Measurements from ENCODE around the gene PITX1.

The PITX1 gene

DNA sequence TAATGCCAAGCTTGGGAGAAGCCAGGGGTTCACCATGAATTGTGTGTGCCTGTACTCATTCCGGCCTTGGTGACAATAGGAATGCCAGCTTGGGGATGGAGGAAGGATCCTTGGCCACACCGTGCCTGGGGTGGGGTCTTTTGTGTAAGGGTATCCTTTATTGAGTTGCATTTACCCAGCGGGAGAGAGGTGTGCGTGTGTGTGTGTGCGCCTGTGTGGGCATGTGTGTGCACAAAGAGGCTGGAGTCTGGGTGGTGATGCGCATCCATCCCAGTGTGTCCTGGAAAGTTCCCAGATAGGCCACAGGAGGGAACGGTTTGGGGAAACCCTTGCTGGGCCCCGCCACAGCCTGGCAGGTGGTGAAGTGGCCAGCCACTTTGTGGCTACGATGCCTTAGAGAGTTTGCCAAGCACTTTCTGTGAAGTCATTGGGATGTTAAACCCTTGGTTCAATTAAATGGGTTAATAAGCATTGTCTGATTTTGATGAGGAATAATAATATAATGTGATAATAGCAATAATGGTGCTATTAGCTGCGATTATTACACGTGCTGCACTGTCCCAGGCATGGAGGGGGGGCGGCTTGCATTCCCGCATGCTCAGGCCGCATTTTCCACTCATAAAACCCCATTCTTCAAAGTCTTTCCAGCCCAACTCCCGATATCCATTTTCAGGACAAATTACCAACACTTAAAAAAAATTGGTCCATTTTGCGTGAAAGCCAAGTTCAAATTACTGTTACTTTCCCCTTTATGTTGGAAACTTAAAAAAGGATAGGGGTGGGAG lies 13.7 kb downstream of the PITX1 start:
- TF ChIP-seq ZNF274 (IDR thresholded peaks at IDR 0.05; ENCODE audit: low read depth, low read length) = no peak

GRCh38 chr5:135019314-135019713 lies 14.7 kb downstream of the PITX1 start:
- TF ChIP-seq ZNF274 (IDR thresholded peaks at IDR 0.05; ENCODE audit: low read depth, low read length) = no peak
- H3K4me3 ChIP-seq (ENCODE audit: low read length) = no peak overlapping the region

More for the DNA sequence above, 13.7 kb downstream of the PITX1 start:
- no peak overlapping the region for H3K4me3 ChIP-seq (ENCODE audit: low read length)

DNA sequence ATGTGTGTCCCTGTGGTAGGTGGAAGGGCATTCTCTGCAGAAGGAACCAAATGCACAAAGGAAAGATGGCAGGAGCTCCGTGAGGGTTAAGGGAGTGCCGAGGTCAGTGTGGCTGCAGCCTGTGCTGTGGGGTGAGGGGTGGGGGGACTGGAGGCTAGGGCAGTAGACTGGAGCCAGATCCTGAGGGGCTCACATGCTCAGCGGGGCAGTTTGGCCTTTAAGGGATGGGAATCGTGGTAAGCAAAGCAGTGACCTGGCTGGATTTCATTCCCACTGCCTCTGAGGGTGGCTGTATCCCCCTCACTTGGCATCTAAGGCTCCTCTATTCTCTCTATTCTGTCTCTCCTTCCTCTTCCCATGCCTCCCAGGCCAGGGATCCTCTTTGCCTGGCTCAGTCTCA lies 15.6 kb downstream of the PITX1 start:
- no peak overlapping the region for H3K4me3 ChIP-seq (ENCODE audit: low read length)
- no peak for TF ChIP-seq ZNF274 (IDR thresholded peaks at IDR 0.05; ENCODE audit: low read depth, low read length)

DNA sequence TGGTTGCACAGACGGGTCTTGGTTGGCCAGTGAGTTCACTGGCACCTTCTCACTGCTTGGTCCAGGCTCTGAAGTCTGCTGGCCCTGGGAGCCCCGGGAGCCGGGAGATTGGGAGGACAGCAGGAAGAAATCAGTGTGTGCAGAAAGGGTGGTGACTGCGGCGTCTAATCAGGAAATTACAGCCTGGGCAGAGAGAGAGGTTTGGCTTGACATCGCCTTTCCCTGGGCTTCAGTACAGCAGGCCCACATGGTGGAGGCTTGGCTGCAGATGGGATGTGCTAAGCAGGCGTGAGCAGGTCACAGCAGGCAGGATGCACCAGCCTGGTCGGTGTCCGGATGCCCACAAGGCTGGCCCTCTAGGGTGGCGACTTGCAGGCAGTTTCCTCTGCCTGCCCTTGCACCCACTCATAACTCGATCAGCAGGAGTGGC lies 17.2 kb downstream of the PITX1 start:
- no peak for TF ChIP-seq ZNF274 (IDR thresholded peaks at IDR 0.05; ENCODE audit: low read depth, low read length)
- H3K4me3 ChIP-seq (ENCODE audit: low read length) = no peak overlapping the region

DNA sequence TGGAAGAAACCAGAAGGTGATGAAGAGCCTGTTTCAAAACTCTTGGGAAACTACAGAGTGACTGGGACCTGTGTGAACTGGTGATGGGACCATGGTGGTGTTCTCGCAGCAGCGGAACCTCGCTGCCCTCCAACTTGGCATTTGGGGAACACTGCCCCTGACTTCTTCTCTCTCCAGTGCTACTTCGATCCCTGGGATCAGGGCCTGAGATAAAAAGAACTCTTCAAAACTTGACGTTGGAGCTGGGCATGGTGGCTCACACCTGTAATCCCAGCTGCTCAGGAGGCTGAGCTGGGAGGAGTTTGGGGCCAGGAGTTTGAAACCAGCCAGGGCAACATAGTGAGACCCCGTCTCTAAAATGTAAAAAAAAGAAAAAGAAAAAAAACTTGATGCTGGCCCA lies 18.1 kb downstream of the PITX1 start:
- TF ChIP-seq ZNF274 (IDR thresholded peaks at IDR 0.05; ENCODE audit: low read depth, low read length) = no peak
- H3K4me3 ChIP-seq (ENCODE audit: low read length) = no peak overlapping the region

- no peak overlapping the region for H3K4me3 ChIP-seq (ENCODE audit: low read length)
- TF ChIP-seq ZNF274 (IDR thresholded peaks at IDR 0.05; ENCODE audit: low read depth, low read length) = no peak
These were observed 20.0 kb downstream of the PITX1 start for GRCh38 chr5:135013947-135014570.

DNA sequence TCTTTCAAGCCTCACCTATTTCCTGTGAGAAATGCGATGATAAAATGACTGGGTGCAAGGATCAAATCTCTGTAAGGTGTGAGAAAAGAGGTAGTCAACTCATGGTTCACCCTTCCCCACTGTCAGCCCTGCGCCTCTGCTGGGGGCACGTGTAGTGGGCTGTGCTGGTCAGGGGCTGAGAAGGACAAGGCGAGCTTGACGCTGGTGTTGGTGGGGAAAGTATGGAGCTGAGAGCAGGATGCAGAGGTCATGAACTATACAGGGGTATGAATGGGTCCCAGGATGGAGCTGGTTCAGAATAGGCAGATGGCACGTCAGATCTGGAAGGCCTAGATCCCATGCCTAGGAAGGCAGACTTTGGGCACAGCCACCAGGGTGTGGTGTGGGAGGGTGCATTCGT lies 20.6 kb downstream of the PITX1 start:
- no peak overlapping the region for H3K4me3 ChIP-seq (ENCODE audit: low read length)
- TF ChIP-seq ZNF274 (IDR thresholded peaks at IDR 0.05; ENCODE audit: low read depth, low read length) = no peak

GRCh38 chr5:135012951-135013391 lies 21.1 kb downstream of the PITX1 start:
- H3K4me3 ChIP-seq (ENCODE audit: low read length) = no peak overlapping the region
- no peak for TF ChIP-seq ZNF274 (IDR thresholded peaks at IDR 0.05; ENCODE audit: low read depth, low read length)

- no peak for TF ChIP-seq ZNF274 (IDR thresholded peaks at IDR 0.05; ENCODE audit: low read depth, low read length)
- H3K4me3 ChIP-seq (ENCODE audit: low read length) = no peak overlapping the region
These were observed 21.9 kb downstream of the PITX1 start for GRCh38 chr5:135012033-135012588.

GRCh38 chr5:135011355-135012032 lies 22.5 kb downstream of the PITX1 start:
- TF ChIP-seq ZNF274 (IDR thresholded peaks at IDR 0.05; ENCODE audit: low read depth, low read length) = no peak
- no peak overlapping the region for H3K4me3 ChIP-seq (ENCODE audit: low read length)

- H3K4me3 ChIP-seq (ENCODE audit: low read length) = no peak overlapping the region
- no peak for TF ChIP-seq ZNF274 (IDR thresholded peaks at IDR 0.05; ENCODE audit: low read depth, low read length)
These were observed 23.3 kb downstream of the PITX1 start for GRCh38 chr5:135010502-135011354.

GRCh38 chr5:135009736-135010501 lies 24.1 kb downstream of the PITX1 start:
- H3K4me3 ChIP-seq (ENCODE audit: low read length) = no peak overlapping the region
- TF ChIP-seq ZNF274 (IDR thresholded peaks at IDR 0.05; ENCODE audit: low read depth, low read length) = no peak
